Activated CD8-positive, alpha-beta memory T cell treated with anti-CD3 and anti-CD28 coated beads for 4 hours (primary cell): ENCODE measurements around the gene USP46.
A peak's percentile ranks its signal among the peaks of the same experiment; 100 is the strongest.

Experiments
- DNase-seq, 2 donors: peaks; one replicate each; pipeline ENCODE4 v3.0.0-alpha.2; 2020; ENCODE audit warnings: low read depth in 2 of 2

The USP46 gene

DNA sequence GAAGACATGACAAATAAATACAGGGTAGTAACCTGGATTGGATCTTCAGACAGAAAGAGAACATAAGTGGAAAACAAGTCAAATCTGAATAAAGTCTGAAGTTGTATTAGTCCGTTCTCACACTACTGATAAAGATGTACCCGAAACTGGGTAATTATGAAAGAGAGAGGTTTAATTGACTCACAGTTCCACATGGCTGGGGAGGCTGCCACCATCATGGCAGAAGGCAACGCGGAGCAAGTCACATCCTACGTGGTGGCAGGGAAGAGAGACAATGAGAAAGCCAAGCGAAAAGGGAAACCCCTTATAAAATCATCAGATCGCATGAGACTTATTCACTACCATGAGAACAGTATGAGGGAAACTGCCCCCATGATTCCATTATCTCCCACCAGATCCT lies 82.8 kb downstream of the USP46 start:
- no peak for DNase-seq

DNA sequence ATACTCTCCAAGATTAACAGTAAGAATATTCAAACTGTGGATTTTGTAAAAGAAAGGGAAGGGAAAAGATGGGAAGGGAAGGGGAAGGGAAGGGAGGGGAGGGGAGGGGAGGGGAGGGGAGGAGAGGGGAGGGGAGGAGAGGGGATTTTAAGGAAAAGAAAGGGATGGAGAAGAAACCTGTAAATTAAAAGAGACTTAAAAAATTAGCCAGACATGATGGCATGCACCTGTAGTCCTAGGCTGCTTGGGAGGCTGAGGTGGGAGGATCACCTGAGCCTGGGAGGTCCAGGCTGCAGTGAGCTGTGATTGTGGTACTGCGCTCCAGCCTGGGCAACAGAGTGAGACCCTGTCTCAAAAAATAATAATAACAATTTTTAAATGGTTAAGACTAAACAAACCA lies 83.7 kb downstream of the USP46 start:
- no peak for DNase-seq

DNA sequence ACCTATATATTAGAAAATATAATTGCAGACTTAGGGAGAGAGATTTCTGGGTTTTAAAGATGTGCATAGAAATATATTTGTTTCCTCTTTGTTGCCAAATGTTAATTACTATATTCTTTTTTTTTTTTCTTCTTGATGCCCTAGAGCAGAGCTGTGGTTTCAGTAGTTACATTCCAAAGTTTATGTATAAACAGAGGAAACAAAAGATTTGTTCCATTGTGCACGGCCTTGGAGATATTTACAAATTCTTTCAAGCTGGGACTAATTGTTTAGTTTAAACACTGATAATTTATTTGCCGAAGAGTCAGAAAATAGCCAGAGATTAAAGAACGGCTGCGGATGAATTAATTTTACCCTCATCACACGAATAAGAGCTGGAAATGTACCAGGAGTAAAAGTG lies 85.1 kb downstream of the USP46 start:
- no peak for DNase-seq

DNA sequence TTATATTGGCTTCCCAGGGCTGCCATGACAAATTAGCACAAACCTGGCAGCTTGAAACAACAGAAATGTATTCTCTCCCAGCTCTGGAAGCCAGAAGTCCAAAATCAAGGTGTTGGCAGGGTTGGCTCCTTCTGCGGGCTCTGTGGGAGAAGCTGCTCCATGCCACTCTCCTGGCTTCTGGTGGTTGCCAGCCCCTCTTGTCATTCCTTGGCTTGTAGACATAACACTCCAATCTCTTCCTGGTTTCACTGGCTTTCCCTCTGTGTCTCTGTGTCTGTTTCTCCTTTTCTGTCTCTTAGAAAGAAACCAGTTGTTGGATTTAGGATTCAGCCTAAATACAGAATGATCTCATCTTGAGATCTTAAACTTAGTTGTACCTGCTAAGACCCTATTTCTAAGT lies 85.5 kb downstream of the USP46 start:
- DNase-seq = no peak

DNA sequence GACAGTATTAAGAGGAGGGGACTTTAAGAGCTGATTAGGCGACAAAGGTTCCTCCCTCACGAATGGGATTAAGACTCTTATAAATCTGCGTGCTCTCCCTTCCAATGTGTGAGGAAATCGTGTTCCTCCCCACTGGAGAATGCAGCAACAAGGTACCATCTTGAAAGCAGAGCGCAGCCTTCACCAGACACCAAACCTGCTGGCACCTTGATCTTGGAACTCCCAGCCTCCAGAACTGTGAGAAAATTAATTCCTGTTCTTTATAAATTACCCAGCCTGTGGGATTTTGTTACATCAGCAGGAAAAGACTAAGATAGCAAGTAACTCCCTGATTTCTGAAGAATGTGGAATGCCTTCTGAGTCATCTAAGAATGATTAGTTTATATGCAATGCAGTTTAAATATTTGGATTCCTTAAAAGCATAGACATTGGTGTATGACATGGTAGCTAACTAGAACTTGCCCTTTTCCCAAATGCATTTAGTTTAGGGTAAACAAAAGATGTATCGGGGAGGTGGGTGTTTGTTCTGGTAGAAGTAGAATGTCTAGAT lies 86.1 kb downstream of the USP46 start:
- DNase-seq = no peak

DNA sequence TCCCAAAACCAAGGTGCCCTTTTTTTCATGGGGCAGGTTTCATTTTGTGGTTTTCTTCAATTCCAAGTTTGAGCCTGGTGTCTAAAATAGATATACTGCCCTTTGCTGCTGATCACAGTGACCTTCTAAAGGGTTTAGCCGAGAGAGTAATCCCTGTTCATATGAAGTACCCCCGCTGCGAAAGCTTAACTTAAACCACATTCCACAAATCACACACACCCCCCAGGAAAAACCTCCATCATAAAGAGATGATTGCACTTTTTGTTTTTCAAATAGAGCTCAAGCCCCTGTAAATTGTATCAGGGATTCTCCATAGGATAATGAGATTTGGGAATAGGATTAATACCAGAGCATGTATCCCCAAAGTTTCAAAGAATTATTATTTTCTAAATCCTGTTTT lies 90.8 kb downstream of the USP46 start:
- no peak for DNase-seq

DNA sequence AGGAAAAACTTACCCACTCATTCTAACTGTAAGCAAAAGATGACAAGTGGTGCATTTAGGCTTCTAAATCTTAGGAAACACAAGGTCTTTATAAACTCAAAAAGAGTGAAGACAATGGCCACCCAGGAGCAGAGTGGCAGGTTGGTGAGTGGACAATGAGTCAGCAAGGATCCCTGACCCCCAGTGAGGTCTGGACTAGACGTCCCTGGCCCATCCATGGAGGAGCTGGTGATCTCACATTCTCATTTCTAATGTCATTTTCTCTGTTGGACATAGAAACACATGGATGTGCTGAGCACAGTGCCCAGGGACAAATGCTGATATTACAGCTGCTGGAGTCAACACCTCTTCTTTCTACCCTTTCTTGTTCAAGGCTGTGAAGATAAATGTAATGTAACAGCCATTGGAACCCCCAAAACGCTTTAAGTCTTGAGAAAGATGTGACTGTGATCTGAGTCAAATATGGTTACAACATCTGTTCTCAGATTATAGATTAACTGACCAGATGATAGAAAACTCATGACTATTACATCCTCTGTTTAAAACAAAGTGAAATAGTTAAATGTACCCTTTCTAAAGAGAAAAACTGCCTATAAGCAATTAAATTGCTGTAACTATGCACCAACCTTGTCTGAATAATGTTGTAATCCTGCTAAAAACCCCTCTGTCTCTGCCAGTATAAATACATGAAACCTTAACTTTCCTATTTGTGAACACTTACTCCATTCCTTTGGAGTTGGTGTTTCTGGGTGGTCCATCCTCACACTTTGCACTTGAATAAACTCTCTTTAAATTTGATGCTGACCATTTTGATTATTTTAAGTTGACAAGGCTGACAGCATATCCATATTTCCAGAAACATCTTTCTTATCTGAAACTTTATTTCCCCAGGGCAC lies 92.7 kb downstream of the USP46 start:
- DNase-seq = no peak

DNA sequence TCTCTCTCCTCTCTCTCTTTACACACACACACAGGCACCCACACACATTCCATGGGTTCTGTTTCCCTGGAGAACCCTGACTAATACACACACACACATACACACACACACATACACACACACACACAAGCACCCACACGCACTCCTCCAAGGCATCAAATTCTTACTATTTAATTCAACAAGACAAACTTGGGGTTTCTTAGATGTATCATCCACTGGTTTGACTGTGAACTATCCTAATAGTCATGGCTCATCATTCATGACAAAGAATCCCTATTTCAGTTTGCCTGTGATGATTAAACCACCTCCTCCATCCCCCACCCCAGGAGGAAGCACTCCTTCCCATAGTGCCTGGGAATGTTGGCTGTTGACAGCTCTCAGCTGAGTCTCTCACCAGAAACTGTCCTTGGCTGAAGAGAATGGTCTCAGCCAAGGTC lies 98.2 kb downstream of the USP46 start:
- DNase-seq = no peak

DNA sequence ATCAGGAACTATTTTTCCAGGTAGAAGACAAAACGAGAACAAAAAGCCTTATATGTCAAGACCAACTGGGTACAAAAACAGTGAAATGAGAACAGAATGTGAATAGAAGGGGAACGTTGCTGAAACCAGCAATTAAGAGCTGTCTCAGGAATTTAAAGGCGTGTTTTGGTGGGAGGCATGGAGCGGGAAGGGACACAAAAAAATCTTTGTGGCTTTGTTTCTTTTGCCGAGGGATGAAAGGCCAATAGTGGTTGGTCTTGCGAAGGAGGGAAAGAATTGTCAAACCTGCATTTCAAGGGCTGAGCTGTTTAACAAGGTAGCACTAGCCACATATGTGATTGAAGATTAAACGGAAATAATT lies 103.8 kb downstream of the USP46 start:
- no peak for DNase-seq

DNA sequence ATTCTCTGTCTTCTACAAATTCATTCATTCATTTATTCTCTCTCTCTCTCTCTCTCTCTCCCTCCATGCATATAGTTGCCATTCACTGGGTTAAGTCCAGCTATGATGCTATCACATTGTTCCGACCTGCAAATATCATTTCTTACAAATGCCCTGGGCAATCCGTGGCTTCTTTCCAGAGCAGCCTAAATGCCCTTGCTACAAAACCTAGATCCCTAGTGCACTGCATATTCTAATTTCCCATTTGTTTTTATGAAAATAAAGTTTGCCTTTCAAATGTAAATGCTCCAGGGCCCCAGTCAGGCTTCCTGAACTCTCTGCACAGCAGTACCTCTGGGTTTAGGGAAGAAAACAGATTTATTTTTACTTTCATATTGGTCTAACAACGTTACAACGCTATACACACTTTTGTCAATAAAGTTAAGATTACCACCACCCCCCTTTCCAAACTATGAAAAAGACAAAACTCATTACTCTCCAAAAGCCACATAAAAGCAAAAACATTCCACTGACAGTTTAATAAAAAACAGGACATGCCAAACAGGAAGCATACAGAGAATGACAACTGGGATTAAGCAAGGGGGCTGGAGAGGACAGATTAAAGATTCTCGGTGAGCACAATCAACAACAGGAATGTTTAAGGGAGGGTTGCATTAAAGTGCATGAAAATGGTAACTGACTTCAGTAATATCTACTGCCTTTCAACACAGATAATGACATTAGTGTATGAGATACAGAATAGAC lies 104.3 kb downstream of the USP46 start:
- DNase-seq = no peak

DNA sequence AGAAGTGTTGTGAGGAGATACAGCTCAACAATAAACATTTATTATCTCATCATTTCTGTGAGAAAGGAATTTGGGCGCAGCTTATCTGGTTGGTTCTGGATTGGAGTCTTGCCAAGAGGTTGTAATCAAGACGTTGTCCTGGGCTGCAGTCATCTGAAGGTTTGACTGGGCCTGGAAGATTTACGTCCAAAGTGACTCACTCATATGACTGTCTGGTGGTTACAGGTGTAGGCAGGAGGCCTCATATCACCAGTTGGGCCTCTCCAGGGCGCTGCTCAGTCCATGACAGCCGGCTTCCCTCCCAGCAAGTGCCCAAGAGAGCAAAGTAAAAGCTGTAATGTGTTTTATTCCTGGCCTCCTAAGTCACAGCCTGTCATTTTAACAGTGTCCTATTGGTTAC lies 106.3 kb downstream of the USP46 start:
- DNase-seq = no peak

DNA sequence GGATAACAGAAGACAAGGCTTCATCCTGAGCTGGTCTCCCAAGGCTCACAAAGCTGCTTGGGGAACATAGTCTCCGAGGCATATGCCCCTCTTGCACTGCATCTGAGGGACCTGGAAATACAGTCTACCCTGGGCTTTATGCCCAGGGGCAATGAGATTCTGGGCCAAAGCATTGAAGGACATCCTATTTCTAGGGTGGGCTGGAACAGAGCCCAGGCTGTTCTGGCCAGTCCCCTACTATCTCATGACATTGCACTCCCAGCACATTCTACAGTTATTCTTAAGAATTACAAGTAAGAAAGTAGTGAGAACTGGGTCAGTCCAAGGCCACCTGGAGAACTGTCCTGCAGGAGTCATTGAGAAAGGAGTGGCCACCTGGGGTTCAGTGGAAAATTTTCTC lies 107.6 kb downstream of the USP46 start:
- no peak for DNase-seq

DNA sequence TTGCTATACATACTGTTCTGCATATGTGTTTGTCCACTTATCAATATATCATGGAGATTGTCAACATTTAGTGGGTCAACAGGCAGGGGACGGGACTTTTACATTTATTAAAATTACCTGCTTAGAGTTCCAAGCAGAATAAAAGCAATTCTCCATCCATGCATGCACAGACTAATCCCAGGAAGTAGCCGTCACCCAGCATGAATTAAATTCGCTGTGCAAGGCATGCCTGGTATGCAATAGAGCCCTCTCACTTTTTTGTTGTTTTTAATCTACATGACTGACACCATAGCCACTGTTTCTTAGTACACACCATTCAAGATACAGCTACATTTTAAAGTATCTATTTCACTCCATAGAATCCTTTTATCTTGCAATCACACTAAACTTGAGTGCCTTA lies 108.9 kb downstream of the USP46 start:
- DNase-seq = no peak

DNA sequence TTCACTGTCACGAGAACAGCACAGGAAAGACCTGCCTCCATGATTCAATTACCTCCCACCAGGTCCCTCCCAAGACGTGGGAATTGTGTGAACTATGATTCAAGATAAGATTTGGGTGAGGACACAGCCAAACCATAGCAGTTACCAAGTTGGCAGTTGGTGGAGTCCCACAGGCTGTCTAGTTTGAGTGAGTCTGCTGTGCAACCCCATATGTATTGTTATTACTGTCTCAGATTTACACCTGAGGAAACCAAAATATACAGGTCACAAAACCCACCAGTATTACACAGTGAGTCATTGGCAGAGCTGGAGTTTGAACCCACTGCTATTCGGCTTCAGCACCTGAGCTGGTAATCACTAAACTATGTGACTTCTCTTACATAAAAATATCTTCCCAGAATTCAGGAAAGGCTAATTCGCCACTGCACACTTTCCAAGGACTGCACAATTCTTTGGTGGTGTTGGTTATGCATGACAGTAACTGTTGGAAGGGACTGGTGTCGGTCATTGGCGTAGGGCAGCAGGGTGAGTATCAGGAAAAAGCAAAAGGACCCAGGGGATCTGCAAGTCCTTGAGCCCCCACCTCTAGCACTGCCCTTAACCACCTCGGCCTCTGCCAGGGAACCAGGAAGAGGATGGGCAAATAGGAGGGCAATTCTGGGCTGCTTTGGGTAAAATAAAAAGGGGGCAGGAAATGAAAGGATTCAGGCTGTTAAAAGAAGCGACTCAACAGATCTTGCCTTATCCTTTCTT lies 110.1 kb downstream of the USP46 start:
- DNase-seq = no peak

DNA sequence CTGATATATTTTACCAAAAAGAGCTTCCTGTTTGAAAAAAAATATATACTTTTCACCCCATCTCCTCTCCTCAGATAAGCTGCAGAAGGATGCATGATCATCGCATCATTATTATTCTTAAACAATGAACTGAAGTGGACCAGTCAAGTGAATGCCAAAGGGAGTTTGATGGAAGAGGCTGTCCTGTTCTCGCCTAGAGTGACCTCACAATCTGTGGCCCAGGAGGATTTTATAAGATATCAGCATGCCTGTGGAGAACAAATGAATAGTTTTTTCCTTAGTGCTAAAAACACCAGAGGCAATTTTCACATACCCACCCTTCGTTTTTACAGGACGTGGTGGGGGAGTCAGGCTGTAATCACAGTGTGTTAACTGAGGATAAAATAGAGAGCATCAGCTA lies 112.7 kb downstream of the USP46 start:
- DNase-seq = no peak

DNA sequence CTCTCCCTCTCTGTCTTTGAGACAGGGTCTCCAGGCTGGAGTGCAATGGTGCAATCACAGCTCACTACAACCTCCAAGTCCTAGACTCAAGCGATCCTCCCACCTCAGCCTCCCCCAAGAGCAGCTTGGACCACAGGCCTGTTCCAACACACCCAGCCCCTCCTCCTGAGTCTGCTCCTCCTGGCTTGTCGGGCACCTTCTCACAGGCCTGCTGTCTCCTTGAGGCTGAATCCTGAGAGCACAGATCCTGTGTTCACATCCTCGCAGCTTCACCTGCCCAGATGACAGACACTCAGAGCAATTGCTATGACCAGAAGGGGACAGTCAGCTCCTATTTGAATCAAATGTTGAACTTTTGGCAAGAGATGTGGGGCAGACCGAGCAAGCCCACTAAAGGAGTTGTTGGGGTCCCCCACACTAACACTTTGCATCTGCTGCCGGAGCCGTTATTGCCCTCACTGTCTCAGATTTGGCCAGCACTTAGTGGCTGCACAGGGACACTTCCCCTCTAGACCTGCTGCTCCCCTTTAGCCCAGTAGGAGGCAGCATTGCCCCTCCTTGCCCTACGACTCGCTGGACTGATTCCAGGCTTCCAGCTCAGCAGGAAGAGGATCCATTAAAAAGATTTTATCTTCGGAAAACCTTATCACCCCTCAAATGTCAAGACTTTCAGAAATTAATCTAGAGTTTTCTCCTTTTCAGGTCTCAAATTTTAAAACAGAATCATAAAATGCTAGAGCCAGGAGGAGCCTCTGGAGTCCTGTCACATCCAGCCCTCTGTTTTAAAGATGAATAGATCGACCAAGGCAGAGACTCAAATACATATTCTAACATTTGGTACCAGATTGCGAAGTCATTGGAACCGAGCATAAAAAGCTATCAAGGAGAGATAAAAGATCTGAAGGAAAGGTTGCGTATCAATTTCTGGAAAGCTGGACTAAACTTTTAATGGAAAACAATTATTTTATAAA lies 113.7 kb downstream of the USP46 start:
- DNase-seq = peak in 1 of 2 donors; percentile 3
